ENCODE results near the gene CHTF18. TPM values are rescaled to one million over a fixed set of nuclear protein-coding genes. Genes with fewer than 3 reads are reported as not detected.

CHTF18 gene
- total and polyA plus RNA-seq, 9 of the 15 experiments (the other 6 are each of a cell fraction or from before 2014, with no cell fraction given), result 2.5 to 123 (median 17.0) TPM

DNA sequence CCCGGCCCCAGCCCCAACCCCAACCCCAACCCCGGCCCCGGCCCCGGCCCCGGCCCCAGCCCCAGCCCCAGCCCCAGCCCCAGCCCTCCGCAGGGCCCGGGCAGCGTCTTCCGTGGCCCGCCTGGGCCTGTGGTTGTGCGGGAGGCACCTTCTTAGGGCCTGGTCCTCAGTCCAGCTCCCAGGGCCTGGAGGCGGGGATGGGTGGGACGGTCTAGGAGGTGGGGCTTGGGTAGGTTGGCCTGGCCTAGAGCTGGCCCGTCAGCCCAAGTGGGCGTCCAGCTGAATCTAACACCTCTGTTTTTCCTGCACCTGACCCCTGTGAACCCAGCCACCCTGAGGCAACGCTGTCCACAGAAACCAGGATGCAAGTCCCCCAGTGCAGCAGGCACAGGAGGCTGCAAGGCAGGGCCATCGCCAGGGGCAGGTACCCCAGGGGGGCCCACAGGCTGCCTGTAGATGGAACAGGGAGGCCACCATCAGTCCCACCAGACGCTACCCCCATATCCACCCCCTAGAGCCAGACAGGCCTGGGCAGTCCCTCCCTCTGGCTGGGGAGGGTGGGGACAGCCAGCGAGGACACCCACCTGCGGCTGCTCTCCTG is 19.1 kb upstream of the CHTF18 start (continued):
- TF ChIP-seq, protein P1, sequence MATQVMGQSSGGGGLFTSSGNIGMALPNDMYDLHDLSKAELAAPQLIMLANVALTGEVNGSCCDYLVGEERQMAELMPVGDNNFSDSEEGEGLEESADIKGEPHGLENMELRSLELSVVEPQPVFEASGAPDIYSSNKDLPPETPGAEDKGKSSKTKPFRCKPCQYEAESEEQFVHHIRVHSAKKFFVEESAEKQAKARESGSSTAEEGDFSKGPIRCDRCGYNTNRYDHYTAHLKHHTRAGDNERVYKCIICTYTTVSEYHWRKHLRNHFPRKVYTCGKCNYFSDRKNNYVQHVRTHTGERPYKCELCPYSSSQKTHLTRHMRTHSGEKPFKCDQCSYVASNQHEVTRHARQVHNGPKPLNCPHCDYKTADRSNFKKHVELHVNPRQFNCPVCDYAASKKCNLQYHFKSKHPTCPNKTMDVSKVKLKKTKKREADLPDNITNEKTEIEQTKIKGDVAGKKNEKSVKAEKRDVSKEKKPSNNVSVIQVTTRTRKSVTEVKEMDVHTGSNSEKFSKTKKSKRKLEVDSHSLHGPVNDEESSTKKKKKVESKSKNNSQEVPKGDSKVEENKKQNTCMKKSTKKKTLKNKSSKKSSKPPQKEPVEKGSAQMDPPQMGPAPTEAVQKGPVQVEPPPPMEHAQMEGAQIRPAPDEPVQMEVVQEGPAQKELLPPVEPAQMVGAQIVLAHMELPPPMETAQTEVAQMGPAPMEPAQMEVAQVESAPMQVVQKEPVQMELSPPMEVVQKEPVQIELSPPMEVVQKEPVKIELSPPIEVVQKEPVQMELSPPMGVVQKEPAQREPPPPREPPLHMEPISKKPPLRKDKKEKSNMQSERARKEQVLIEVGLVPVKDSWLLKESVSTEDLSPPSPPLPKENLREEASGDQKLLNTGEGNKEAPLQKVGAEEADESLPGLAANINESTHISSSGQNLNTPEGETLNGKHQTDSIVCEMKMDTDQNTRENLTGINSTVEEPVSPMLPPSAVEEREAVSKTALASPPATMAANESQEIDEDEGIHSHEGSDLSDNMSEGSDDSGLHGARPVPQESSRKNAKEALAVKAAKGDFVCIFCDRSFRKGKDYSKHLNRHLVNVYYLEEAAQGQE (IDR thresholded peaks at IDR 0.05; ENCODE audit: borderline replicate concordance), result no peak
- TF ChIP-seq, protein P1 (CRISPR knock-in tag; IDR thresholded peaks at IDR 0.05; ENCODE audit: low read depth), result no peak
- TF ChIP-seq HNRNPLL (IDR thresholded peaks at IDR 0.05; ENCODE audit: low read depth, low read length, poor library complexity, severe bottlenecking), result no peak
